Measurements from ENCODE around the gene B3GAT3.

The B3GAT3 gene

DNA sequence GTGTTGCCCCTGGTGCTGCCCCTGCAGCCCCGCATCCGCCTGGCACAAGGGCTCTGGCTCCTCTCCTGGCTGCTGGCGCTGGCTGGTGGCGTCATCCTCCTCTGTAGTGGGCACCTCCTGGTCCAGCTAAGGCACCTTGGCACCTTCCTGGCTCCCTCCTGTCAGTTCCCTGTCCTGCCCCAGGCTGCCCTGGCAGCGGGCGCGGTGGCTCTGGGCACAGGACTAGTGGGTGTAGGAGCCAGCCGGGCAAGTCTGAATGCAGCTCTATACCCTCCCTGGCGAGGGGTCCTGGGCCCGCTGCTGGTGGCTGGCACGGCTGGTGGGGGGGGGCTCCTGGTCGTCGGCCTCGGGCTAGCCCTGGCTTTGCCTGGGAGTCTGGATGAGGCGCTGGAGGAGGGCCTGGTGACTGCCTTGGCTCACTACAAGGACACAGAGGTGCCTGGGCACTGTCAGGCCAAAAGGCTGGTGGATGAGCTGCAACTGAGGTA is 8.5 kb downstream of the B3GAT3 start:
- Mint-ChIP-seq H3K9me3 (no peaks in the 10 kb centered on the region), H3K4me1 (ENCODE audit: low read depth) (peaks cover 45% of the 10 kb centered on the region), H3K27ac (peak overlapping the region; percentile 88), H3K27me3 (no peaks in the 10 kb centered on the region), H3K36me3 (ENCODE audit: low read depth) (peaks cover 28% of the 10 kb centered on the region), H3K4me3 (no peak overlapping the region)

DNA sequence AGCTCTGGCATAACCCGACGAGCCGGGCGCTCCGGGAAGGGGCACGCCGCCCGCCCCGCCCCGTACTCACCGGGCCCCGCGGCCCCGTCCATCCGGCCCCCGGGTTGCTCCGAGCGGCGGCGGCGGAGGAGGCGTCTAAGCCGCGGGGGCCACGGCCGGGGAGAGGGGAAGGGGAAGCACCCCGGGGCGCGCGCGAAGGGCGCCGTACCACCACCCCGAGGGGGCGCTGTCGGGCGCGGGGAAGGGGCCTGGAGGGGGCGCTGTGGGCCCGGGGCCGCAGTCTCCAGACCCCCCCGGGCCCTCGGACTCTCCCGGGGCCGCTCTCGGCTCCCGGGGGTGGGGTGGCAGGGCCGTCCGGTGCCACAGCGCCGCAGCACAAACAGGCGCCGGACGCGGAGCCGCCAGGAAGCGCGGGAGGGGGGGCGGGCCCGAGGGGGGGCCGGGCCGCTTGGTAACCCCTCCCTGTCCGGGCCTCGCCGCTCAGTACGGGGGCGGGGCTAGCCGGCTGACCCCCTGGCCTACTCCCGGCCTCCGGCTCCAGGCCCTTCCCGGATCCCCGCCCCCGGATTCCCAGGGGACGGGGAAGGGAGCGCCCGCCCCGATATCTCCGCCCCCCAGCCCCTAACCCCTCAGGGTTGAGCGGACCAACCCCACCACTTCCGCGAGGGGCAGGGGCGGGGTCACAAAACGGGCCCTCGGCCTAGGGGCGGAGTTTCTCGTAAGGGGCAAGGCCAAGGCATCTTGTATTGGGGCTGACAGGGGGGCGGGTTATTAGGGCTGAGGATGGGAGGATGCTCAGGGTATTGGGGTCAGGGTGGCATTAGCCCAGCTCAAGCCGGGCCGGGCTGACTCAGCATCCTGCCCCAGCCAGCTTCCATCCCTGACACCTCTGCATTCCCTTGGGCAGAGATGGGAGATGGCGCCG is 9.2 kb downstream of the B3GAT3 start, which contains the start of the genes EML3 and ROM1:
Gene EML3, minus strand, starts transcription at position 410 of the 925 bp plus-strand sequence. Its CDS starts 318 bp downstream, at position 92.
Gene ROM1, plus strand, starts transcription at position 892 of the 925 bp plus-strand sequence. Its CDS starts 25 bp downstream, at position 917.
- Mint-ChIP-seq H3K27me3 (no peaks in the 10 kb centered on the region), H3K4me3 (peak within 1 kb of the TSS; percentile 95), H3K9me3 (no peaks in the 10 kb centered on the region), H3K4me1 (ENCODE audit: low read depth) (peaks cover 52% of the 10 kb centered on the region), H3K36me3 (ENCODE audit: low read depth) (peaks cover 35% of the 10 kb centered on the region), H3K27ac (peak within 1 kb of the TSS; percentile 100)

DNA sequence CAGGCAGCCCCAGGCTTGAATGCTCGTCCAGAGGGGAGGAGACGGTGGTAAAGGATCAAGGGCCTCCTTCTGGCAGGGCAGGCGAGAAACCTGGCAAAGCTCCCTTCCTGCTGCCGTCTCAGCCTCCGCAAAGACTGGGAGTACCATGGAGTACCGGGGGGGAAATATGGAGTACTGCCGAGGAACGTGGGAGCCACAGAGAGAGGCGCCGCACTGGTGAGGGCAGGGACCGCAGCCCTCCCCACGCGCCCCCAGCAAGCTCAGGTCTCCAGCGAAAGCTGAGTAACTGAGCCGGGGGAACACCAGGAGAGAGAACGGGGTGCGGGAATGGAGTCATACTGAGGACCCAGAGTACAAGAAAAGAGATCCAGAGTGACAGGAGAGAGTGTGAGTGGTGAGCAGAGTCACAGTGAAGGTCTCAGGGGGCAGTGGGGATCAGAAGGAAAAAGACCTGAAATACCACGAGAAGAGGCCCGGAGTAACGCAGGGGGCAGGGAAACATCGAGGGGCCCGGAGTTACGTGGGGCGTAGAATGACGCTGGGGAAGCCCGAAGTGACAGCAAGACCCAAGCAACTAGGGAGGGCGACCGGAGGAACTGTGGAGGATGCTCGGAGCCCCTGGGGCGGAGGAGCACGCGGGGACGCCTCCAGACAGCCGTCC is 10.0 kb downstream of the B3GAT3 start:
- peaks cover 41% of the 10 kb centered on the region for H3K36me3 Mint-ChIP-seq (ENCODE audit: low read depth)
- H3K4me3 Mint-ChIP-seq: peak overlapping the region; percentile 95
- no peaks in the 10 kb centered on the region for H3K9me3 Mint-ChIP-seq
- peaks cover 53% of the 10 kb centered on the region for H3K4me1 Mint-ChIP-seq (ENCODE audit: low read depth)
- no peaks in the 10 kb centered on the region for H3K27me3 Mint-ChIP-seq
- peak overlapping the region; percentile 100 for H3K27ac Mint-ChIP-seq

DNA sequence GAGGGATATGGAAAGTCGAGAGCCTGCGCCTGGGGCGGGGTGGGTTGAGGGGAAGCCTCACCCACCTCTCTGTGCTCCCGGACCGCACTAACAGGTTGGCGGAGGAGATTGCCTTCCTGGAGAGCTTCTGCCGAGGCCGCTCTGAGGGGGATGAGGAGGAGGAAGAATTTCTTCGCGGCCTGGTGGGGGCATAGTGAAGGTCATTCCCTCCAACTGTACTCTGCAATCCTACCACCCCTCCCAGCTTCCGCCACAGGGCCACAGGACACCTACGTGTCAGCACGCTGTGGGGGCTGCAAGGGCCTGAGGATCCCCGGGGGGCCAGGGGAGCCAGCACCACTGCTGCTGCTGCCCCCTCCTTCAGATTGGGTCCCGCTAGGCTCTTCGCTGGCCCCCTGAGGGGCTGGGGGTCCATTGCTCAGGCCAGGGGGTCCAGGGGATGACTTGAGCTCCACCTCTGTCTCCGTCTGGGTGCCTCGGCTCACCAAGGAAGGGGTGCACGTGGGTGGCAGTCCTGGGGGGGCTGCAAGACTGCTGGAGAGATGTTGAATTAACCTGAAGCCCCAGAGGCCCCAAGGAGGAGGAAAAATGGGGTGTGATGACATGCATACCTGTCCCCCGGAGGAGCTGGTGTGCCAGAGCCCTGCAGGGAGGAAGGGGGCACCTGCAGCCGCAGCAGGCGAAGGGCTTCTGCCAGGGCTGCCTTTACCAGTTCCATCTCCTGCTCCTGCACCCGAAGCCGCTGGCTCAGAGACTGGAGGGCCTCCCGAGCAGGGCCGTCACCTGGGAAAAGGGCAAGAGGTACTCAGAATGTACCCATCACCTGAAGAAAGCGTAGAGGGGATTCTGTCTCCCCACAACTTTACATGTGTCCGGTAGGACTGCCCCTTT is 10.7 kb downstream of the B3GAT3 start:
- Mint-ChIP-seq H3K9me3 (no peaks in the 10 kb centered on the region), H3K4me3 (peak overlapping the region; percentile 95), H3K27ac (peak overlapping the region; percentile 100), H3K27me3 (no peaks in the 10 kb centered on the region), H3K36me3 (ENCODE audit: low read depth) (peaks cover 44% of the 10 kb centered on the region), H3K4me1 (ENCODE audit: low read depth) (peaks cover 53% of the 10 kb centered on the region)

DNA sequence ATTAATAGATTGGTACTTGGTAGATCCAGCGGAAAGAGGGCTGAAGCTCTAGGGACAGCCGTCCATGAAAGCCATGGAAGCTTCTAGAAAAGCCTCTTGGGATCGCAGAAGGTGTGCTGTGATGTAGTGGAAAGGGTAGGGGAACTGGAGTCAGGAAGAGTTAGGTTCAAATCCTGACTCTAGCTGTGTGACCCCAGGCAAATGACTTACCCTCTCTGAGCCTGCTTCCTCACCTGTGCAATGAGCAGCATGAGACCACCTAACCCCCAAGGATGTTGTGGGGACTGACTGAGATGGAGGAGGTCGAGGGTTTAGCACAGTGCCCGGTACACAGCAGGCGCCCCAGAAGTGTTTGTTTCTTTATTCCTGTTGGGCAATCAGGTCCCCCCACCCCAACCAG is 11.4 kb downstream of the B3GAT3 start:
- Mint-ChIP-seq H3K4me3 (peak overlapping the region; percentile 95), H3K4me1 (ENCODE audit: low read depth) (peaks cover 53% of the 10 kb centered on the region), H3K27ac (peak overlapping the region; percentile 59), H3K9me3 (no peaks in the 10 kb centered on the region), H3K27me3 (no peaks in the 10 kb centered on the region), H3K36me3 (ENCODE audit: low read depth) (peaks cover 46% of the 10 kb centered on the region)

DNA sequence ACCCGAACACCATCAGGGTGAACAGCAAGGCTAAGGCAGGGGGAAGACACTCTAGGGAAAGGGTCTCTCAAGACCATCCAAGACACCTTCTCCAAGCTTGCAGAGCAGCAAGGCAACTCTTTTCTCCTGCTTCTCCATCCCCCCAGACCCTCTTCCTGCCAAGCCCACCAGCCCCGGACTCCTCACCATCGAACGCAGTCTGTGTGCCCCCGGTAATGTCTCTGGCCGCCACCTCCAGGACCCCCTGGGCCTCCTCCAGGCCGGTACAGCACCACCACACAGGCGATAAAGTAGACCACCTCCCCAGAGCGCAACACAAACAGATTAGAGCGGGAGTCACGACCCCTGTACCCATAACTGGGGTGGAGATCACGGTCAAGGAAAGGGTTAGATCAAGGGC is 13.0 kb downstream of the B3GAT3 start:
- Mint-ChIP-seq H3K27ac (peak overlapping the region; percentile 45), H3K36me3 (ENCODE audit: low read depth) (peaks cover 51% of the 10 kb centered on the region), H3K4me3 (no peak overlapping the region), H3K9me3 (no peaks in the 10 kb centered on the region), H3K27me3 (no peaks in the 10 kb centered on the region), H3K4me1 (ENCODE audit: low read depth) (peaks cover 42% of the 10 kb centered on the region)

DNA sequence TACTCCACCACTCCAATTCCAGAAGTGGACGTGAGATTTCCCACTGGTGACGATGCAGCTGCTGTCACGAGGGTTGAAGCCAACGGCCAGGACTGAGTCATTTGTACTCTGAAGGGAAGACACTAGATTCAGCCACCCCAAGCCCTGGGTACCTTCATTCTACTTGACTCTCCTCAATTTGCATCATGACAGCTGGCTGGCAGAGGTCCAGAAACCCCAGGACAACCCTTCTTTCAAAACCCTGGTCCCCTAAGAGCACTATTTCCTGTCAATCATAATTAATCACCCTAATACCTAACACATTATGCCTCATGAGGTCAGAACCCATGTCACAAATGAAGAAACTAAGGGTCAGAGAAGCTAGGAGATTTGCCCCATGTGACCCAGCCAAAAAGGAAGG is 14.1 kb downstream of the B3GAT3 start:
- Mint-ChIP-seq H3K9me3 (no peaks in the 10 kb centered on the region), H3K27ac (no peak overlapping the region), H3K4me3 (no peak overlapping the region), H3K36me3 (ENCODE audit: low read depth) (peaks cover 61% of the 10 kb centered on the region), H3K27me3 (no peaks in the 10 kb centered on the region), H3K4me1 (ENCODE audit: low read depth) (peaks cover 51% of the 10 kb centered on the region)

DNA sequence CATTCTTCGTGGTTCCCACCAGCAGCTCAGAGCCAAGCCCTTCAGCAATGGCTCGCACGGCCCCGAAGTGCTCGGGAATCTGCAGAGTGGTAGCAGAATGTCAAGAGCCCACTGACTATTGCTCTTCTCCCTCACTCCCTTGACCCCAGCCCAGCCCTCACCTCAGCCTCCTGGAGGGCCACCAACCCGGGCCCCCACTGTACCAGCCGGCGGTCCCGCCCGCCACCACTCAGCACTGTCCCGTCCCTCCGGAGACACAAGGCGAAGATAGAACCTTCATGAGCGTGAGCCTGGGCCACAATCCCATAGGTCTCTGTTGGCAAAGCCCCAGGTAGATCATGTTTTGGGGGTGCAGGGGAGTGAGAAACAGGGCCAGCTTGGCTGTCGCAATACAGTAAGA is 15.9 kb downstream of the B3GAT3 start:
- no peaks in the 10 kb centered on the region for H3K27me3 Mint-ChIP-seq
- H3K27ac Mint-ChIP-seq: no peak overlapping the region
- no peak overlapping the region for H3K4me3 Mint-ChIP-seq
- H3K4me1 Mint-ChIP-seq (ENCODE audit: low read depth): peaks cover 47% of the 10 kb centered on the region
- H3K9me3 Mint-ChIP-seq: no peaks in the 10 kb centered on the region
- peaks cover 67% of the 10 kb centered on the region for H3K36me3 Mint-ChIP-seq (ENCODE audit: low read depth)

DNA sequence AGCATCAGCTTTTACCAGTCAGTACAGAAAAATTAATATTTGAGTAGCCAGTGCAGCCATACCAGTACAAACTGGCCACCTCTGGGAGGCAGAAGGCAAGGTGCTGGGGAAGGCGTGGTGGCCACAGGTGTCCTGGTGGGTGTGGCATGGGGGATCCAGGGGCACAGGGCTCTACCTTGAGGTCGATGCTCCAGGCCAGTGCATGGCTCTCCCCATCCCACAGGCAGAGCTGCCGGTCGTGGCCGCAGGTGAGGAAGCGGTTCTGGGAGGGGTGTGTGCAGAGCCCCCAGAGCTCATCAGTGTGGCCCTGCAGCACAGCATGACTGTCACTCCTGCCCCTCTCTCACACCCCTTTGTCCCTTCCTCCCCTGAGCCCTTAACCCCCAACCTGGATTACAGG is 16.3 kb downstream of the B3GAT3 start:
- peaks cover 44% of the 10 kb centered on the region for H3K4me1 Mint-ChIP-seq (ENCODE audit: low read depth)
- H3K9me3 Mint-ChIP-seq: no peaks in the 10 kb centered on the region
- H3K36me3 Mint-ChIP-seq (ENCODE audit: low read depth): peaks cover 67% of the 10 kb centered on the region
- no peaks in the 10 kb centered on the region for H3K27me3 Mint-ChIP-seq
- no peak overlapping the region for H3K27ac Mint-ChIP-seq
- H3K4me3 Mint-ChIP-seq: no peak overlapping the region

DNA sequence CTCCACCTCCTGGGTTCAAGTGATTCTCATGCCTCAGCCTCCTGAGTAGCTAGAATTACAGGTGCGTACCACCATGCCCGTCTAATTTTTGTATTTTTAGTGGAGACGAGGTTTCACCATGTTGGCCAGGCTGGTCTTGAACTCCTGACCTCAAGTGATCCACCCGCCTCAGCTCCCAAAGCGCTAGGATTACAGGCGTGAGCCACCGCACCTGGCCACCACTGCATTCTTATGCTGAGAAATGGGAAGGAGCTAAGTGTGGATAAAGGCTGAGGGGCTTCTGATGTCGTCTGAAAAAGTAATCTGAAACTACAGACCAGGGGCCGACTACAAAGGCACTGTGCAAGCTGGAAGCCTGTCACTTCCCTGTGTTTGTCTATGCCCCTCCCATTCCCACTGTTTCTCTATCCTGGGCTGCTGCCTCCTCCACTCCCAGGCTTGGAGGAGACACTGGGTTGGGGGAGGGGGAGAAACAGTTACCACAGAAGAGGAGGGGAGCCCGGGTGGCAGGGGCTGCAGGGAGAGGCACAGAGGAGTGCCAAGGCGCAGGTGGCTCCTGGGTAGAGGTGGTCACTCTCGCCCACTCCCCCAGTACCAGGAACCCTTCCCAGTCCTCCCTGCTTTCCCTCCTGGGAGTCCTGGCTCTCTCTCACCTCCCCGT is 17.2 kb downstream of the B3GAT3 start:
- Mint-ChIP-seq H3K4me1 (ENCODE audit: low read depth) (peaks cover 44% of the 10 kb centered on the region), H3K27ac (no peak overlapping the region), H3K4me3 (no peak overlapping the region), H3K27me3 (no peaks in the 10 kb centered on the region), H3K36me3 (ENCODE audit: low read depth) (peaks cover 67% of the 10 kb centered on the region), H3K9me3 (no peaks in the 10 kb centered on the region)

DNA sequence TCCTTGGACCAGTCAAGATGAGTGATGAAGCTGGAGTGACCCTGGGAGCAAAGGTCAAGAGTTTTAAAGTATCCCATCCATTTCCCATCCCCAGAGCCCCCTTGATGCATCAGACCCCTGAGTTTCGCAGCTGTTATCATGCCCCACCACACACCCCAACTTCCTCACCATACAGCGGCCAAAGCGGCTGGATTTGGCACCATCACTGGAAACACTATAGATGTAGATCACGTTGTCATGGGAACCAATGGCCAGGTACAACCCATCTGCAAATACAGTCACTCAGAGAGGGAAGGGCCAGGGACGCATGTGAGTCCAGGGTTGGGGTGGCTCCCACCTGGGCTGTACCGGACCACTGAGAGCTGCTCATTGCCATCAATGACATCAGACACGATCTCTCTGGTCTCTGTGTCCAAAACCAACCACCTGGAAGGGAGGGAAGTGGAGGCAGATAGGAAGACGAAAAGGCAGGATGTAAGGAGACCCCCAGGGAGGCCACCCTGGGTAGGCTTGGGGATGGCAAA is 17.9 kb downstream of the B3GAT3 start:
- Mint-ChIP-seq H3K4me1 (ENCODE audit: low read depth) (peaks cover 47% of the 10 kb centered on the region), H3K4me3 (no peak overlapping the region), H3K27ac (no peak overlapping the region), H3K36me3 (ENCODE audit: low read depth) (peaks cover 69% of the 10 kb centered on the region), H3K27me3 (no peaks in the 10 kb centered on the region), H3K9me3 (no peaks in the 10 kb centered on the region)

DNA sequence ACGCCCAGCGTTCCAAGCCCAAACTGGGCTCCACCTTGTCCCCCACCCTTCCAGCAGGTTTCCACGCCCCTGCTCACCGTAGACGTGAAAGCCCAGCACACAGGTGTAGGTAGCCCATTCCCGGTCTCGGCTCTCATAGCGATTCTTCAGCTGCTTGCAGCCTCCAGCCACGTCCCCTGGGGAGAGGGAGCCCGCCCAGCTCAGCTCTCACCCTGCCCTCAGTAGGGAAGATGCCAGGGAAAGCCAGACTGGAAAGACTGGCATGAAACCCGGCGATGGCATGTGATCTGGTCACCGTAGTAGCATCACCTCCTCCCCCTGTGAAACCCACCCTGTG is 18.7 kb downstream of the B3GAT3 start:
- Mint-ChIP-seq H3K4me1 (ENCODE audit: low read depth) (peaks cover 49% of the 10 kb centered on the region), H3K4me3 (peak overlapping the region; percentile 50), H3K27me3 (no peaks in the 10 kb centered on the region), H3K36me3 (ENCODE audit: low read depth) (peaks cover 72% of the 10 kb centered on the region), H3K9me3 (no peaks in the 10 kb centered on the region), H3K27ac (peak overlapping the region; percentile 12)

DNA sequence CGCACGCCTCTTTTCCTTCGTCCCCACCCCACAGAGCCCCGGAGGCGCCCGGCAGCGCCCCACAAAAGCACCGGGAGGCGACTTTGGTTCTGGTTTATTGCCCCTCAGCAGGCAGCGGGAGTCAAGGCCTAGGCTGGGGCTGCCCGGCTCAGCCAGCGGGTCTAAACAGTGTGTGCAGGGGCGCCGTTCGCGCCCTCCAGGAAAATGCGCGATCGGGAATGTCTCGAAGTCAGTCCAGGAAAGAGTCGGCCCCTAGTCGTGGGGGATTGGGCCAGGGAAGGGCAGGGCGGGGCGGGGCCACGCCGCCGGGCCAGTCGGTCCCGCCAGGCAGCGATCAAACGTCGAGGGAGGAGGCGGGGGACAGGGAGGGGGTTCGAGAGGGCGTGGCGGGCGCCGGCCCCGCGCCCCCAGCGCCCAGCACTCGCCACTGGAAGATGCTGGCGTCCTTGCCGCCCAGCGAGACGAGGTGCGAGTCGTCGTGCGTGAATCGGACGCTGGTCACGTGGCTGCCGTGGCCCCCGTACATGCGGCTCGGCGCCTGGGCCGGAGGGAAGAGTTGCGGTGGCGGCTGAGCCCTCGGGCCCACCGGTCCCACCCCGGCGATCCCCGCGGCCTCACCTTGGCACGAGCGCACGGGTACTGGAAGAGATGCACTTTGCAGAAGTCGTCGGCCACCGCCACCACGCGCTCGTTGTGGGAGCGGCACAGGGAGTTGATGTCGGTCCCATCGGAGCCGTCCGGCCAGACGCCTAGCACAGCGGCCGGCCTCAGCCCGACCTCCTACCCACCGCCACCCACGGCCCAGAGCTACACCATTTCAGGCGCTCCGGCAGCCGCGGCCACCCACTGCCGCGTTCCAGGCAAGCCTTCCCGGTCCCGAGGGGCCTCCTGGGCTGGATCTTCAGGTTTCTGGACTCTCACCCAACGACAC is 19.4 kb downstream of the B3GAT3 start:
- H3K36me3 Mint-ChIP-seq (ENCODE audit: low read depth): peaks cover 72% of the 10 kb centered on the region
- H3K4me1 Mint-ChIP-seq (ENCODE audit: low read depth): peaks cover 48% of the 10 kb centered on the region
- no peaks in the 10 kb centered on the region for H3K9me3 Mint-ChIP-seq
- H3K27ac Mint-ChIP-seq: peak overlapping the region; percentile 93
- peak overlapping the region; percentile 99 for H3K4me3 Mint-ChIP-seq
- H3K27me3 Mint-ChIP-seq: no peaks in the 10 kb centered on the region

Data from stimulated activated naive CD8-positive, alpha-beta T cell treated with anti-CD3 and anti-CD28 coated beads, Interleukin-15, Interleukin-2, amounts not matched to agents 100 ng/mL and 50 ng/mL, for 24 hours (primary cell).